NCI-H2196 treated with DMSO at 0.1 percent for 48 hours (cell line): ENCODE measurements around the gene DAP3.
"Not testable (repeated sequence)": the region's sequence is repeated elsewhere in the genome, so short reads cannot be mapped to it uniquely, and the experiment has no call there.

Experiments
- DNase-seq: peaks from one replicate; lab custom pipeline; 2025; ENCODE audit not compliant: unreplicated experiment; lab: John Stamatoyannopoulos, UW

The DAP3 gene

DNA sequence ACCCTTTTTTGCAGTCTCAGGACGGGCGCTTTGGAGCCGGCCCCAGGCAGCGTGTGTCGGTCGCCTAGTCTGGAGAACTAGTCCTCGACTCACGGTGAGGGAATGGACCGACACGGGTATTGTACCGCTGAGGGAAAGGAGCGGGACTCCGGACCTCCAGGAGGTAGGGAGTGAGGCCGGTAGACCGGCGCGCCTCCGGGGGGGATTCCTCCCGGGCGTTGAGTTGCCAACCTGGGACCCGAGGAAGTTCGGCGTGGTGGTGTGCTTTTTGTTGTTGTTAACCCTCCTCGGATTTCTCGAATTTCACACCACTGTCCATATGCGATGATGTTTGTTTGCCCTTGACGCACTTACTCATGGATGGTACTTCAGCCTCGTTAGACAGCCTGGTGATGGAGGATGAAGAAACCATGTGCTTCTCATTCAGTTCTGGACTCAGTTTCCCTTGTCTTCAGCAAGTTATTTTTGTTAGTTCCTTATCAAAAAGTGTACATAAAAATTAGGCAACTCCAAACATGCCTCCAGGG lies at the start of gene DAP3:
Gene DAP3, plus strand, starts transcription at position 11 of the 527 bp plus-strand sequence. CDS start 20,689 bp downstream, outside the sequence.
- not testable (repeated sequence) for DNase-seq

DNA sequence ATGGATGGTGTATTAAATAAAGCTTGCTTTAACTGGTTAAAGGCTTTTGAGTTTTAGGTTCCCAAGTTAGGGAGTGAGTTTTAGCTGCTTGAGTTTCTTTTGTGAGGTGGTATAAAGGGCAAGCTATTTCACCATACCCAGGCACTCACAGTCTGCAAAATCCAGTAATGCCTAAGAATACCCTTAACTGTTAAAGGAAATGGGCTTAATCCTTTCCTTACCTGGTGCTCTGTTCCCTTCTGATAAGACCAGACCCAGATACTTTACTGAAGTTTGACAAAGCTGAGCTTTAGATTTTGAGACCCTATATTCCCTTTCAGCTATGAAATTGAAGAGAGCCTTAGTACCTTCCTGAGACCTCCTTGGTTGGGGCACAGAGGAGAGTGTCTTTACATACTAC lies 48.5 kb upstream of the DAP3 start:
- DNase-seq: no peak

GRCh38 chr1:155642559-155643180 lies 46.2 kb upstream of the DAP3 start:
- not testable (repeated sequence) for DNase-seq

DNA sequence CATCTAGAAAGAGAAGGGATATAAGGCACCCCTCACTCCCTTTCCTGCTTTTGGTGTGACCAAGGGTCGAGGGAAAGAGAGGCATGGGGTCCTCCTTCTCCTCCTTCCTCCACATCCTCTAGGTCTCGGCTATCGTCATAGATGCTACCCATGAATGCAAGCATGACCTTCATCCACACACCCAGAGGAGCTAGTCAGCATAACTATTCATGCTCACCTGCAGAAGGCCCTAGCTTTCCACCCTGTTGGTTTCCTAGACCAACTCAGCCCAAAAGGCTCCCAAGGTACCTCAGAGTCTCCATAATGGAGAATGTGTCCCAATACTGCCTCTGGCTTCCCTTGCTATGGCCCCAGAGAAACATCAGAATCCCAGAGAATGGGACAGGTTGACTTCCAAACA lies 45.7 kb upstream of the DAP3 start:
- DNase-seq: no peak

DNA sequence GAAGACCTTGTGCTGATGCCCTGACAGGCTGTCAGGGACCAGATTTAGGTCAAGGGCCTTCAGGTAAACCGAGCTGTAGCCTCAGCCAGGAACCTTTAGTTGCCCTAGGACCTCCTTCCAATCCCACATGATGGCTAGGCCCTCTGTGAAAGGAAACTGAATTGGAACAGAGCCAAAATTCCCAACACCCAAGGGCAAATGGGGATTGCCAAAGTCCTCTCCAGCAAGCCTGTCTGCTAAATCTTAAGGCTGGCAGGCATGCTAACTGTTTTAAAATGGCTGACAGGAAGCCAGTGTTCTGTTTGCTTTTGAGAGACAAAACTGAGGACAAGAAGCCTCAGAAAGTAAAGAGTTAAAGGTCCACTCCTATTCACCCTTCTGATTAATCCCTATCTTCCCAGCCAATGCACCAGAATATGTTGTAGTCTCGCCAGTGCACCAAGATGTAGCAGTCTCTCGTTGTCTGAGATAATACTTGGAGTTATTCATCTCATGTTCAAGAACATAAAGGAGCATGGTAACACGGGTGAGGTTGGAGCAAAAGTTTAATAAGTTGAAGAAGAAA lies 43.8 kb upstream of the DAP3 start:
- no peak for DNase-seq

- DNase-seq: no peak
Observed at GRCh38 chr1:155645648-155646047, 43.2 kb upstream of the DAP3 start.

DNA sequence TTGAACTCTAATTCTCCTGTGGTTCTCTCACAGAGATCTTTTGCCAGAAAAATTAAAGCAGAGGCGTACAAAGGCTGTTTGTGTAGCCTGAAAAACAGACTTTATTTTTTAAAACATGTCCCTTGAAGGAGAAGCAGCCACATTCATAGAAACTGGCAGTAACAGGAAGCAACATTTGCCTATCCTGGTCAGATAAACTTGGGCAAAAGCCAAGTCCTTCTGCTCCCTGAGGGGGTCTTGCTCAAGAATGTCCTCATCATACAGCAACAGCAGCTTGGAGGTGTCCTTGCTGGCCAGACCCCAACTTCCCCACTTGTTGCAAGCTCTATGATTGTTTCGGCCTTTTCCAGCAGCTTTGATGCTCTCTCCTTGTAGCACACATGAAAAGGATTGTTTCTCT lies 42.6 kb upstream of the DAP3 start:
- no peak for DNase-seq

DNA sequence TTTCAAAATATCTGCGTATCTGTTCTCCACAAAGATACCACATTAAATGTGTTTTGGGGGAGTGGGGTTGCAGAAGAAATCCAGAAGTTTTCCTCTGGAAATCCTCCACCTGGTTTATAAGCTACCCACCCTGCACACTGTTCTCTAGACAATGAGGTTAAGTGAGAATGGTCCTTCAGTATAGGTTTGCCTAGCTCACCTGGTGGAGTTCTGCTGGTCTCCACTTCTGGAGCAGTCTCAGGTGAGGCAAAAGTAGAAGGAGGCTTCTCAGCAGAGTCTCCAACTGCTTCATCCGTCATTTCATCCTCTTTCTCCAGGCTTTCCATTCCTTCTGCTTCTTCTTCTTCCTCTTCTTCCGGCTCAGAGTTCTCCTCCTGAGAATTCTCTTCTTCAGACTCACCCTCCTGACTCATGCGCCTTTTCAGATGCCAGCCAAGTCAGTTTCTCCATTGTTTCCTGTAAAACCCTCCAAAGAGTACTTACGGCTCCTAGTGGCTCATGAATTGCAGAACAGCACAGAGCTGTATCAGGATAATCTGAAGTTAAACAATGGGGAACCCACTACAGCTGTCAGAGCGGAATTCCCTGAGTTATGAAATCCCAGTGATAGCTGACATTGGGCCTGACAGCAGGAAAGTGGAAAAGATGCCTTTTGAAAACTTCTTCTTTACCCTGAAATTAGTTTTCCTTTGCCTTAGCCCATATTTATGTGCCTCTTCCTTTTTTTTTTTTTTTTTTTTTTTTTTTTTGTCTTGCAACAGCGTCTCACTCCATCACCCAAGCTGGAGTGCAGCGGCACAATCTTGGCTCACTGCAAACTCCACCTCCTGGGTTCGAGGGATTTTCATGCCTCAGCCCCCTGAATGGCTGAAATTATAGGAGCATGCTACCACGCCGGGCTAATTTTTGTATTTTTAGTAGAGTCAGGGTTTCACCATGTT lies 40.4 kb upstream of the DAP3 start:
- DNase-seq: no peak

DNA sequence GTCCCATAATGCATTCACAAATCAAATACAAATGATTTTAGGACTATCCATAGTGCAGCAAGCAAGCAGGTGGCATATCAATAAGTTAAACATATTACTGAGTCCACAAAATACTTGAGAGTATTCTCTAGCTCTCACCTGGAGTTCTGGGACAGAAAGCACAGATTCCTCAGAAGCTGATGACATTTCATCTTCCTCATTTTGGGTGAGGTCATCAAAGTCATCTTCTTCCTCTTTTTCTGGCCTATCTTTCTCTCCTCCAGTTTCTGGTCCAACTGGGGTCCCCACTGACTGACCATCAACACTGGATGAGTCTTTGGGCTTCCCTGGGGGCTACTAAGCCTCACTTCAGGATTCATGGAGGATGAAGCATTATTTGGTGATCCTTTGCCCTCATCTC lies 39.2 kb upstream of the DAP3 start:
- no peak for DNase-seq

- DNase-seq: no peak
Observed at GRCh38 chr1:155650231-155650757, 38.6 kb upstream of the DAP3 start.

- DNase-seq: no peak
Observed at GRCh38 chr1:155651861-155652661, 36.8 kb upstream of the DAP3 start.

DNA sequence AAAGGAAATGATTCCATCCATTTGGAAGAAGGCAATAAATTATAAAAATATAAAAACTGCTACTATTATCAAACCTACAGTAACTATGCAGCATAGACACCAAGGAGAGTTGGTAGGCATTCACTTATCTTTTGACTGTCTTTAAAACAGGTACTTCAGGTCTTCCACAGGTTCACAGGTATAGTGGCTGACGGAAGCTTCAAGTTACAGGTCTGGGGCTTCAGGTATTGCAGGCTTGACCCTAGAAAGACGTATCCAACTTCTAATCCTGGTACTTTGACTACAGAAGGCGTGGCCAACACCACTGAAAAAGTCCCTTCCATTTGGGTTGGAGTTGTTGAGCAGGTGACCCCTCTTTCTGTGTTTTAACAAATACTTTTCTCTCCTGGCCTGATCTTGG lies 35.9 kb upstream of the DAP3 start:
- DNase-seq: no peak

- no peak for DNase-seq
Observed at GRCh38 chr1:155657463-155657862, 31.4 kb upstream of the DAP3 start.

- not testable (repeated sequence) for DNase-seq
Observed at GRCh38 chr1:155661239-155661638, 27.7 kb upstream of the DAP3 start.

DNA sequence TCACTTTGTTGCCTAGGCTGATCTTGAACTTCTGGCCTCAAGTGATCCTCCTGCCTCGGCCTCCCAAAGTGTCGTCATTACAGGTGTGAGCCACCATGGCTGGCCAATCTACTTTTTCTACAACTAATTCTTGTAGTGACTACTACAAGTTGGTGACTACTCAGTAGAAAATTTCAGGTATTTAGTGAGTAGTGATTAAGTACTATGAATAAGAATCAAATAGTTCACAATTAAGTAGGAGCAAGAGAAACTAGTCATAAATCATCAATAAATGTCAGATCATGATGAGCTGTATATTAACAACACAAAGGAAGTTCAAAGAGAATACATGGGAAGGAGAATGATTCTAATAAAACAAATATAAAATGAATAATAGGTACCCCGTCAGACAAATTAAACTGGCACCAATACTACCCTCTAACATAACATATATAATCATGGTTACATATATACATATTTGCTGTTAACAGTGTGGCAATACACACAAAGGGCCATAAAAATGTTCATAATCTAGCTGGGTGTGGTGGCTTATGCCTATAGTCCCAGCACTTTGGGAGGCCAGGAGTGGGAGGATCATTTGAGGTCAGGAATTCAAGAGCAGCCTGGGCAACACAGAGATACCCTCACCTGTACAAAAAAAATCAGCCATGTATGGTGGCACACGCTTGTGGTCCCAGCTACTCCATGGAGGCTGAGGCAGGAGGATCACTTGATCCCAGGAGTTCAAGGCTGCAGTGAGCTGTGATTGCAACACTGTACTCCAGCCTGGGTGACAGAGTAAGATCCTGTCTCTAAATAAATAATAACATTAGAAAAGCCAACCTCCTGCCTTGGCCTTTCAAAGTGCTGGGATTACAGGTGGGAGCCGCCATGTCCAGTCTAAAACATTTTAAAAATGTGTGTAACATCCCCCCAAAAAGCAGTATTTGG lies 19.4 kb upstream of the DAP3 start:
- no peak for DNase-seq

- no peak for DNase-seq
Observed at GRCh38 chr1:155671750-155672149, 17.1 kb upstream of the DAP3 start.

DNA sequence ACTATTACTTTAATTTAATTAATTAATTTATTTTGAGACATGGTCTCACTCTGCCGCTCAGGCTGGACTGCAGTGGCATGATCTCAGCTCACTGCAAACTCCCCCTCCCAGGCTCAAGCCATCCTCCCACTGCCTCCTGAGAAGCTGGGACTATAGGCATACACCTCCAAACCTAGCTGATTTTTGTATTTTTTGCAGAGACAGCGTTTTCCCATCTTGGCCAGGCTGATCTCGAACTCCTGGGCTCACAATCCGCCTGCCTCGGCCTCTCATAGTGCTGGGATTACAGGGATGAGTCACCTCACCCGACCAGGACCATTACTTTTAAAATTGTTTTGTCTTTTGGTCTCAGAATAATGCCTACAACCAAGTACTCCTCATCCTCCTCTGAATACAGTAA lies 15.9 kb upstream of the DAP3 start:
- no peak for DNase-seq

GRCh38 chr1:155678027-155678426 lies 10.9 kb upstream of the DAP3 start:
- DNase-seq: no peak

DNA sequence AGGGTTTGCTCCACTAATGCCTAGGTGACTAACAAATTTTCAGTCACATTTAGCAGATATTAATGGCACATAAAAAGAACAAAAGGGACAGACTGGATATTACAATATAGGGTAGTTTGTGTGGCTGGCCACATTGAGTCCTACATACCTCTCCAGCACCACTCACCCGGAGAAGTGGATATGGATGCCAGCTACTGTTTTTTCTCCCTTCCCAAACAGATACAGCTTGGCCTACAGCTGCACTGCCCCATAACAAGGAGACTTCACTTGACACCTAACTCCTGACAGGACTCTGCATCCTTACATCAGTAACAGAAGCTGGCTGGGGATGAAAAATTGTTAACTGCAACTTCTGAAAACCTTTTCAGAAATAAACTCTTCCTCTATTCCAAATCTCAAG lies 9.9 kb upstream of the DAP3 start:
- not testable (repeated sequence) for DNase-seq

- no peak for DNase-seq
Observed at GRCh38 chr1:155680531-155680930, 8.4 kb upstream of the DAP3 start.
